ENCODE data around the gene KYNU.

- TF ChIP-seq CTCF (IDR thresholded peaks at IDR 0.05), result no peak
- no peak for TF ChIP-seq POLR2A (IDR thresholded peaks at IDR 0.05)
- no peak for TF ChIP-seq POLR2AphosphoS5 (IDR thresholded peaks at IDR 0.05)
- no peak for TF ChIP-seq EP300 (IDR thresholded peaks at IDR 0.05)
Measured at GRCh38 chr2:143083636-143084035, 206.2 kb downstream of the KYNU start.
